SK-N-SH (cell line): ENCODE data around the gene DDX24. TPM values are rescaled to one million over a fixed set of nuclear protein-coding genes. Genes with fewer than 3 reads are reported as not detected.

Source experiments
- CTCF ChIA-PET: fragments of 300-600, 350-600 bp; formaldehyde crosslinking; extraction: SDS; loops from one replicate; lab custom pipeline; 2021; lab: Yijun Ruan, JAX
- POLR2A ChIA-PET: fragments of 350-600 bp; sonication (Branson Sonifier 250); formaldehyde crosslinking; extraction: SDS; loops from one replicate; lab custom pipeline; 2020; ENCODE audit warnings: antibody characterized with exemption, inconsistent platforms; lab: Yijun Ruan, JAX
- DNase-seq: peaks from one replicate; pipeline ENCODE4 v3.0.0; 2012
- H2AFZ ChIP-seq: fragments of 200-600 bp; sonication (generic); 2 replicates; pipeline ENCODE4 v1.8.1; 2016; ENCODE audit warnings: antibody characterized with exemption, mild to moderate bottlenecking, low read depth
- H3F3A ChIP-seq: fragments of 200-600 bp; sonication (generic); replicated peaks from 2 replicates; pipeline ENCODE3; 2016; ENCODE audit warnings: antibody characterized with exemption, mild to moderate bottlenecking; ENCODE audit not compliant: insufficient read depth
- H3K27ac ChIP-seq, 2 experiments: fragments of 200-500 bp in 1 of 2; fragments of 200-600 bp in 1 of 2; sonication (Bioruptor generic) in 1 of 2; sonication (generic), shearing (Covaris generic) in 1 of 2; 2 replicates each; pipeline versions ENCODE4 v1.5.1 to v1.6.1; 2014 to 2016; ENCODE audit warnings: low read depth in 2 of 2, inconsistent platforms in 1 of 2, low read length in 1 of 2, mild to moderate bottlenecking in 1 of 2, mixed read lengths in 1 of 2
- H3K27me3 ChIP-seq: fragments of 200-600 bp; sonication (generic), shearing (Covaris generic); 2 replicates; pipeline ENCODE4 v1.6.1; 2016; ENCODE audit warnings: mixed run types; ENCODE audit not compliant: insufficient read depth
- H3K36me3 ChIP-seq, 2 experiments: fragments of 200-500 bp in 1 of 2; fragments of 200-600 bp in 1 of 2; sonication (Bioruptor generic) in 1 of 2; sonication (generic) in 1 of 2; replicated peaks in 1 of 2; 2 replicates each; pipeline versions ENCODE3 to v1.5.1; 2014 to 2016; ENCODE audit warnings: low read length in 1 of 2, mild to moderate bottlenecking in 1 of 2; ENCODE audit not compliant: insufficient read depth in 2 of 2, control insufficient read depth in 1 of 2
- H3K4me1 ChIP-seq, 2 experiments: fragments of 200-500 bp in 1 of 2; fragments of 200-600 bp in 1 of 2; sonication (Bioruptor generic) in 1 of 2; sonication (generic), shearing (Covaris generic) in 1 of 2; 2 replicates each; pipeline versions ENCODE4 v1.5.1 to v1.6.1; 2014 to 2016; ENCODE audit warnings: low read depth in 1 of 2, low read length in 1 of 2, mixed run types in 1 of 2; ENCODE audit not compliant: insufficient read depth in 2 of 2, control insufficient read depth in 1 of 2
- H3K4me2 ChIP-seq: fragments of 200-600 bp; sonication (generic), shearing (Covaris generic); 2 replicates; pipeline ENCODE4 v1.6.1; 2017; ENCODE audit warnings: mixed run types
- H3K4me3 ChIP-seq, 2 experiments: fragments of 200-500 bp in 1 of 2; fragments of 200-600 bp in 1 of 2; sonication (Bioruptor generic) in 1 of 2; sonication (generic), shearing (Covaris generic) in 1 of 2; 2 replicates each; pipeline versions ENCODE4 v1.5.1 to v1.8.1; 2014 to 2016; ENCODE audit warnings: low read depth in 2 of 2, inconsistent platforms in 1 of 2, low read length in 1 of 2, mild to moderate bottlenecking in 1 of 2, mixed read lengths in 1 of 2, moderate library complexity in 1 of 2
- H3K79me2 ChIP-seq: fragments of 200-600 bp; sonication (generic); 2 replicates; pipeline ENCODE4 v1.8.1; 2017; ENCODE audit warnings: mild to moderate bottlenecking; ENCODE audit not compliant: insufficient read depth
- H3K9ac ChIP-seq: fragments of 200-600 bp; sonication (generic); 2 replicates; pipeline ENCODE4 v1.6.1; 2017; ENCODE audit warnings: mixed run types
- H3K9me2 ChIP-seq: fragments of 200-600 bp; sonication (generic); 2 replicates; pipeline ENCODE4 v1.6.1; 2017; ENCODE audit warnings: mixed run types
- H3K9me3 ChIP-seq: fragments of 200-600 bp; sonication (generic); 2 replicates; pipeline ENCODE4 v1.6.1; 2017; ENCODE audit warnings: mixed run types, mild to moderate bottlenecking, moderate library complexity
- H4K20me1 ChIP-seq: fragments of 200-600 bp; sonication (generic); 2 replicates; pipeline ENCODE4 v1.6.1; 2017; ENCODE audit warnings: mild to moderate bottlenecking, mixed run types; ENCODE audit not compliant: insufficient read depth
- CHD2 ChIP-seq: fragments of 150-350 bp; IDR thresholded peaks from 2 replicates; pipeline ENCODE4 v1.6.1; 2018; ENCODE audit warnings: low read length; ENCODE audit not compliant: partially characterized antibody
- EZH2phosphoT487 ChIP-seq: fragments of 200-600 bp; sonication (generic); IDR thresholded peaks from 2 replicates; pipeline ENCODE4 v1.6.1; 2017; ENCODE audit warnings: low read depth, mixed run types, mild to moderate bottlenecking, antibody characterized with exemption, moderate library complexity, borderline replicate concordance
- FOSL2 ChIP-seq: IDR thresholded peaks from 2 replicates; pipeline ENCODE4 v1.4.0; 2012; ENCODE audit warnings: low read depth, mild to moderate bottlenecking, moderate library complexity, borderline replicate concordance
- FOXJ3 ChIP-seq: sonication (generic); formaldehyde crosslinking; IDR thresholded peaks from 2 replicates; pipeline ENCODE4 v1.5.1; 2020; ENCODE audit warnings: mild to moderate bottlenecking, missing genetic modification reagents
- FOXM1 ChIP-seq: IDR thresholded peaks from 2 replicates; pipeline ENCODE4 v1.4.0; 2012; ENCODE audit warnings: low read depth, mild to moderate bottlenecking
- GABPA ChIP-seq: IDR thresholded peaks from 2 replicates; pipeline ENCODE4 v1.4.0; 2012; ENCODE audit warnings: low read depth, mild to moderate bottlenecking
- GATA2 ChIP-seq: sonication (generic); formaldehyde crosslinking; IDR thresholded peaks from 2 replicates; pipeline ENCODE4 v1.5.0; 2020; ENCODE audit warnings: mild to moderate bottlenecking, missing genetic modification reagents
- IRF3 ChIP-seq: fragments of 150-350 bp; IDR thresholded peaks from 2 replicates; pipeline ENCODE4 v1.6.1; 2016; ENCODE audit warnings: mild to moderate bottlenecking, low read depth, low read length
- MEF2A ChIP-seq: IDR thresholded peaks from 2 replicates; pipeline ENCODE4 v1.4.0; 2012; ENCODE audit warnings: low read depth, borderline replicate concordance
- MXI1 ChIP-seq: IDR thresholded peaks from 2 replicates; pipeline ENCODE4 v1.6.1; 2012; ENCODE audit warnings: mild to moderate bottlenecking, low read depth, low read length, improper control_type of control experiment
- NRF1 ChIP-seq: IDR thresholded peaks from 2 replicates; pipeline ENCODE4 v1.6.1; 2012; ENCODE audit warnings: low read depth, mild to moderate bottlenecking, low read length
- PBX3 ChIP-seq: IDR thresholded peaks from 2 replicates; pipeline ENCODE4; 2012
- RAD21 ChIP-seq: IDR thresholded peaks from 2 replicates; pipeline ENCODE4 v1.6.1; 2012; ENCODE audit warnings: mild to moderate bottlenecking, low read length
- RXRA ChIP-seq: IDR thresholded peaks from 2 replicates; pipeline ENCODE4 v1.4.0; 2012; ENCODE audit warnings: low read depth, mild to moderate bottlenecking, borderline replicate concordance
- SIN3A ChIP-seq: IDR thresholded peaks from 2 replicates; pipeline ENCODE4 v1.6.1; 2012; ENCODE audit warnings: low read depth, mild to moderate bottlenecking, low read length, moderate library complexity, borderline replicate concordance
- TEAD4 ChIP-seq: IDR thresholded peaks from 2 replicates; pipeline ENCODE4 v1.4.0; 2012; ENCODE audit warnings: mild to moderate bottlenecking, borderline replicate concordance; ENCODE audit not compliant: insufficient read depth
- USF1 ChIP-seq: IDR thresholded peaks from 2 replicates; pipeline ENCODE4 v1.4.0; 2012; ENCODE audit warnings: low read depth, borderline replicate concordance
- USF2 ChIP-seq: fragments of 150-350 bp; IDR thresholded peaks from 2 replicates; pipeline ENCODE4 v1.6.1; 2017; ENCODE audit warnings: antibody characterized with exemption, low read length, low read depth, borderline replicate concordance
- ZBTB33 ChIP-seq: IDR thresholded peaks from 2 replicates; pipeline ENCODE4 v1.4.0; 2012; ENCODE audit warnings: low read depth, borderline replicate concordance
- WGBS: methylation state at CpG from one replicate; pipeline ENCODE4 v1.1.6; 2017; ENCODE audit warnings: low lambda C conversion rate; 5-methylcytosine and 5-hydroxymethylcytosine counted together
- polyA plus RNA-seq, 3 experiments: library from polyadenylated mRNA; depleted of rRNA; stranded (reverse); fragments of >200 nt; gene quantifications; 2 replicates each; pipeline ENCODE4 v1.2.3, GENCODE V29; 2012

The DDX24 gene
- polyA plus RNA-seq, 1 of the 3 experiments (the other 2 are of a cell fraction), result 108 TPM

- CTCF ChIA-PET, result interaction anchor here (1.0 to 3.0 kb wide), 6 partner anchors 9 to 80 kb away, joined by 3 to 17 read pairs (median 6); no protein-coding TSS in a partner anchor
- Histone ChIP-seq H3K27ac (no peak overlapping the region), H3K79me2 (peaks cover 17% of the 10 kb centered on the region; the same call in 1 of the 2 replicates), H3K4me1 (no peaks in the 10 kb centered on the region; a peak in 1 of 4 replicates), H3K9me2 (no peaks in the 10 kb centered on the region), H3K27me3 (no peaks in the 10 kb centered on the region), H3K9ac (no peak overlapping the region), H3K4me2 (no peak overlapping the region), H3K9me3 (no peaks in the 10 kb centered on the region), H2AFZ (no peak overlapping the region), H3F3A (no peaks in the 10 kb centered on the region), H3K36me3 (peaks cover 62 to 93% of the 10 kb centered on the region in 2 experiments), H4K20me1 (peaks cover 8% of the 10 kb centered on the region; the same call in 1 of the 2 replicates), H3K4me3 (no peak overlapping the region)
- WGBS, result 97% methylated on average over 6 of the region's 6 CpGs
- no peak for DNase-seq
- POLR2A ChIA-PET, result no interaction called here
- no peak for TF ChIP-seq ZBTB33
- no peak for TF ChIP-seq MXI1
- no peak for TF ChIP-seq FOSL2
- TF ChIP-seq SIN3A, result no peak
- TF ChIP-seq GATA2 (CRISPR knock-in tag), result no peak
- TF ChIP-seq USF2, result no peak
- TF ChIP-seq RXRA, result no peak
- TF ChIP-seq PBX3, result no peak
- TF ChIP-seq FOXJ3 (CRISPR knock-in tag), result no peak
- no peak for TF ChIP-seq GABPA
- no peak for TF ChIP-seq USF1
- no peak for TF ChIP-seq CHD2
- TF ChIP-seq MEF2A, result no peak
- TF ChIP-seq IRF3, result no peak
- no peak for TF ChIP-seq RAD21
- TF ChIP-seq EZH2phosphoT487, result no peak
- TF ChIP-seq FOXM1, result no peak
- TF ChIP-seq NRF1, result no peak
- TF ChIP-seq TEAD4, result no peak
Observed at GRCh38 chr14:94056579-94057308, 24.3 kb downstream of the DDX24 start.
